ENCODE results near the gene SF3A1. TPM values are rescaled to one million over a fixed set of nuclear protein-coding genes. Genes with fewer than 3 reads are reported as not detected.

The SF3A1 gene
- total and polyA plus RNA-seq, 2 of the 8 experiments (the other 6 are each of a cell fraction or from before 2014, with no cell fraction given), result 27.8 to 285 TPM

- TF ChIP-seq CHD7 (IDR thresholded peaks at IDR 0.05; ENCODE audit: insufficient replicate concordance, low read length), result no peak
- TF ChIP-seq YY1 (IDR thresholded peaks at IDR 0.05; ENCODE audit: low read depth, low read length), result peak; percentile 50; the same call in 1 of the 2 replicates
- peak in 1 of 2 experiments; percentile 3; a peak in 1 of 3 replicates for TF ChIP-seq EP300 (IDR thresholded peaks at IDR 0.05; ENCODE audit: borderline replicate concordance in 1 of 2, low read depth in 2 of 2, low read length in 2 of 2)
- TF ChIP-seq ATF2 (IDR thresholded peaks at IDR 0.05; ENCODE audit: low read length), result no peak
- no peak for TF ChIP-seq KDM5A (IDR thresholded peaks at IDR 0.05; ENCODE audit: low read length)
- TF ChIP-seq SIX5 (IDR thresholded peaks at IDR 0.05; ENCODE audit: low read depth, low read length), result no peak
- TF ChIP-seq EZH2 (IDR thresholded peaks at IDR 0.05; ENCODE audit: low read depth, low read length, severe bottlenecking), result no peak
- no peak for TF ChIP-seq POU5F1 (IDR thresholded peaks at IDR 0.05; ENCODE audit: low read depth, low read length)
Observed at GRCh38 chr22:30287648-30288418, 68.9 kb downstream of the SF3A1 start (continued).
